NCI-H1417 (cell line): ENCODE measurements around the gene WDR88.
"Not testable (repeated sequence)": the region's sequence is repeated elsewhere in the genome, so short reads cannot be mapped to it uniquely, and the experiment has no call there.

Experiments
- DNase-seq, 3 experiments: peaks; one replicate each; lab custom pipeline; 2025; lab: John Stamatoyannopoulos, UW

WDR88 gene

GRCh38 chr19:33196446-33197193 is 64.7 kb downstream of the WDR88 start:
- DNase-seq: no peak

- no peak for DNase-seq
Observed at GRCh38 chr19:33197591-33198000, 65.7 kb downstream of the WDR88 start.

- no peak for DNase-seq
Observed at GRCh38 chr19:33198169-33198568, 66.3 kb downstream of the WDR88 start.

- DNase-seq: no peak
Observed at GRCh38 chr19:33199441-33200265, 67.7 kb downstream of the WDR88 start.

GRCh38 chr19:33201473-33201872 is 69.6 kb downstream of the WDR88 start:
- no peak for DNase-seq

GRCh38 chr19:33201886-33202545 is 70.1 kb downstream of the WDR88 start:
- no peak for DNase-seq

GRCh38 chr19:33202546-33203507 is 70.9 kb downstream of the WDR88 start:
- no peak for DNase-seq

GRCh38 chr19:33203529-33203928 is 71.6 kb downstream of the WDR88 start:
- DNase-seq: no peak

- no peak for DNase-seq
Observed at GRCh38 chr19:33204136-33204973, 72.4 kb downstream of the WDR88 start.

- DNase-seq: no peak
Observed at GRCh38 chr19:33205110-33205509, 73.2 kb downstream of the WDR88 start.

GRCh38 chr19:33205531-33206260 is 73.8 kb downstream of the WDR88 start:
- no peak for DNase-seq

- no peak for DNase-seq
Observed at GRCh38 chr19:33206261-33207039, 74.5 kb downstream of the WDR88 start.

- no peak for DNase-seq
Observed at GRCh38 chr19:33207040-33207620, 75.2 kb downstream of the WDR88 start.

- DNase-seq: no peak
Observed at GRCh38 chr19:33207903-33208302, 76.0 kb downstream of the WDR88 start.

GRCh38 chr19:33208371-33208895 is 76.5 kb downstream of the WDR88 start:
- no peak for DNase-seq

- DNase-seq: no peak
Observed at GRCh38 chr19:33208904-33209849, 77.3 kb downstream of the WDR88 start.

GRCh38 chr19:33209850-33210230 is 77.9 kb downstream of the WDR88 start:
- not testable (repeated sequence) for DNase-seq
